Activated CD4-positive, alpha-beta T cell treated with anti-CD3 and anti-CD28 coated beads for 1 hour (primary cell): ENCODE results near the gene ZBTB45.
A peak's percentile ranks its signal among the peaks of the same experiment; 100 is the strongest.
"Not testable (repeated sequence)": the region's sequence is repeated elsewhere in the genome, so short reads cannot be mapped to it uniquely, and the experiment has no call there.

Source experiments
- DNase-seq: peaks from one replicate; pipeline ENCODE4 v3.0.0-alpha.2; 2020

ZBTB45 gene

GRCh38 chr19:58474291-58474996 lies 45.2 kb downstream of the ZBTB45 start:
- no peak for DNase-seq

GRCh38 chr19:58473775-58474174 lies 45.8 kb downstream of the ZBTB45 start:
- DNase-seq: no peak

GRCh38 chr19:58471736-58472135 lies 47.9 kb downstream of the ZBTB45 start:
- no peak for DNase-seq

- not testable (repeated sequence) for DNase-seq
Observed at GRCh38 chr19:58470837-58471543, 48.6 kb downstream of the ZBTB45 start.

- DNase-seq: no peak
Observed at GRCh38 chr19:58469241-58470013, 50.2 kb downstream of the ZBTB45 start.

- DNase-seq: no peak
Observed at GRCh38 chr19:58468216-58468839, 51.3 kb downstream of the ZBTB45 start.

GRCh38 chr19:58466760-58467589 lies 52.6 kb downstream of the ZBTB45 start, which contains the start of gene ZNF324:
ZNF324 (plus strand) TSS chr19:58467080; CDS start chr19:58469186, 2,106 bp downstream.
- peak; percentile 95 for DNase-seq

- DNase-seq: no peak
Observed at GRCh38 chr19:58466089-58466759, 53.4 kb downstream of the ZBTB45 start.
